GM21528 (cell line): ENCODE measurements around the gene ATP6V0E1.
A peak's percentile ranks its signal among the peaks of the same experiment; 100 is the strongest.
"Not testable (repeated sequence)": the region's sequence is repeated elsewhere in the genome, so short reads cannot be mapped to it uniquely, and the experiment has no call there.

Experiments
- ATAC-seq: cut with Tn5 transposase; IDR thresholded peaks from one replicate; pipeline ENCODE4 v1.9.1; 2021; ENCODE audit warnings: mild to moderate bottlenecking, moderate library complexity; ENCODE audit not compliant: unreplicated experiment, low FRiP score

The ATP6V0E1 gene

DNA sequence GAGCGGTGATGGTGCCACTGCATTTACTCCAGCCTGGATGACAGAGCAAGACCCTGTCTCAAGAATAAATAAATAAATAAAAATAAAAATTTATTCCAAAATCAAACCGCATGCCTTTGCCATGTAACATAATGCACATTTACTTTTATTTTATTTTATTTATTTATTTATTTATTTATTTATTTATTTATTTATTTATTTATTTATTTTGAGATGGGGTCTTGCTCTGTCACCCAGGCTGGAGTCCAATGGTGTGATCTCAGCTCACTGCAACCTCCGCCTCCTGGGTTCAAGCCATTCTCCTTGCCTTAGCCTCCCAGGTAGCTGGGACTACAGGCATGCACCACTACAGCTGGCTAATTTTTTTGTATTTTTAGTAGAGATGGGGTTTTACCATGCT lies 48.5 kb downstream of the ATP6V0E1 start:
- ATAC-seq: not testable (repeated sequence)

DNA sequence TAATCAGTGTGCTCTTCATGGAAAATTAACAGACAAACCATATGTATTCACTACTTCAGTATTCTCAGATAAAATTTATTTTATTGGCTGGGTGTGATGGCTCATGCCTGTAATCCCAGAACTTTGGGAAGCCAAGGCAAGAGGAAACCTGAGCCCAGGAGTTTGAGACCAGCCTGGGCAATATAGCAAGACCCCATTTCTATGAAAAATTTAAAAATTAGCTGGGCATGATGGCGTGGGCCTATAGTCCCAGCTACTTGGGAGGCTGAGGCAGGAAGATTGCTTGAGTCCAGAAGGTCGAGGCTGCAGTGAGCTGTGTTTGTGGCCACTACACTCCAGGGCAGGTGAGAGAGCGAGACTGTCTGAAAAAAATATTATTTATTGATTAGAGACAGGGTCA lies 49.2 kb downstream of the ATP6V0E1 start:
- no peak for ATAC-seq

DNA sequence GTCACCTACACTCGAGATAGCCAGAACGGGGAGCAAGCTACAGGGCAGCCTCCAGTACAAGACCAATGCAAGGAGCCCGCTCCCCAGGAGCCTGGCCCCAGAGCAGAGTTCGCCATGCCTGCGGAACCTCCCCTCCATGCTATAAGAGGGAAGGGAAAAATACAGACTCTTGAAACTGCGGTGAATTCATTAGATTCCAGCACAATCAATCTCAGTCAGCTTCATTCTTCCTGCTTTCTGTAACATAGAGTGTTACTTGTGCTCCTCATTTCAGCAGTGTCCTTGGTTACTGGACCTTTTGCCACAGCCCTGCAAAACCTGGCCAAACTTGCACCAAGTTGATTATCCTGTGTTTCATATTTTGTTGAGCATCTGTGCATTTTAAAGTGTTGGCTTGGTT lies 50.4 kb downstream of the ATP6V0E1 start:
- ATAC-seq: no peak

DNA sequence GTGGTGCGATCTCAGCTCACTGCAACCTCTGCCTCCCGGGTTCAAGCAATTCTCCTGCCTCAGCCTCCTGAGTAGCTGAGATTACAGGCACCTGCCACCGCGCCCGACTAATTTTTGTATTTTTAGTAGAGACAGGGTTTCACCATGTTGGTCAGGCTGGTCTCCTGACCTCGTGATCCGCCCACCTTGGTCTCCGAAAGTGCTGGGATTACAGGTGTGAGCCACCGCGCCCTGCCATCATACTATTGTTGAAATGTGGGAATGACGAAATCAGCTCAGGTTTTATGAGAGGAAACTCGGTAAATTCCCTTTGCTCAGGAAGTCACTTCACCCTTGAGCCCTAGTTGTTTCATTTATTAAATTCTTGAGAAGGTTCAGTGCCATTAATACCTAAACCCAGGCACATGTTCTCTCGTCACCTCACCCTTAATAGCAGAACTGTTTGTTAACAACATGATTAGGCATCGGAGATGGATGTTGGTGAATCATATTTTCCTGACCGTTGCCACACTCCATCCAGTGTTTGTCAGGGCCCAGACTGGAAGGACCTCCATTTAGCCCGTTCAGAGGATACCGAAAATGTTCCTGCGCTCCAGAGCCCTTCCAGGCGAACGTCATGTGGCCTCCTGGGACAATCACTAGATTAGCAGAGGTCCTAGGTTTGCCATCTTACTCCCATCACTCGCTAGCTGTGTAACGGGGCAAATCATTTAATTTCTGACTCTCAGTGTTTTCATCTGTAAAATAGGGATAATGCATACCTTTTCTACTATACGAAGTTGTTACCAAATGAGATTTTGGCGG lies 52.5 kb downstream of the ATP6V0E1 start:
- ATAC-seq: peak; percentile 59

DNA sequence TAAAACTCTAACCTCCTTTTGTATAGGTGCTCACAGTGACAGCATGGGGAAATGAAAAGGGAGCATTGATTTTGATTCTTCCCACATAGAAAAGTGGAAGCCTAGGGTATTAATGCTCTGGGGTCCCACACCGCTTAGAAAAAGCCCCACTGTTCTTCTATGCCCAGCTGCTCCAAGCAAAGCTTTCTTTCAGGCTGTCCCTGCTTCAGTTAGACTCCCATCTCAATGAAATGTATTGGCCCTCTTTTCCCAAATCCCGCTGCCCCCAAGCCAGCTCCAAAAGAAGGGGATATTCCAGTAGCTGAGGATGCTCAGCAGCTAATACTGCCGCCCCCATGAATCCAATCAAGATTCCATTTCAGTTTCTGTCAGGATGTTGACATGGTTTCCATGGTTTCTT lies 55.6 kb downstream of the ATP6V0E1 start:
- ATAC-seq: no peak

DNA sequence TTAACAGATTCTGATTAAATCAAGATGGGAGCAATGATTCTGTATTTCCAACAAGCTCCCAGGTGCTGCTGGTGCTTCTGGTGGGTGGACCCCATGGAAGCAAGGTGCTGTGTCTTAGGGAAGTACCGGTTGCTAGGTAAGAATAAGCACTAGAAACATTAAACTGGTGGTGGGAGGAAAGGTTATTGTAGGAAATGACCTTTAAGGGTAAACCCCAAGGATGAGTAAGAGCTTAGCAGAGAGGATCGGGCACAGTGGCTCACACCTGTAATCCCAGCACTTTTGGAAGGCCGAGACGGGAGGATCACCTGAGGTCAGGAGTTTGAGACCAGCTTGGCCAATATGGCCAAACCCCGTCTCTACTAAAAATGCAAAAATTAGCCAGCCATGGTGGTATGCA lies 56.4 kb downstream of the ATP6V0E1 start:
- no peak for ATAC-seq

DNA sequence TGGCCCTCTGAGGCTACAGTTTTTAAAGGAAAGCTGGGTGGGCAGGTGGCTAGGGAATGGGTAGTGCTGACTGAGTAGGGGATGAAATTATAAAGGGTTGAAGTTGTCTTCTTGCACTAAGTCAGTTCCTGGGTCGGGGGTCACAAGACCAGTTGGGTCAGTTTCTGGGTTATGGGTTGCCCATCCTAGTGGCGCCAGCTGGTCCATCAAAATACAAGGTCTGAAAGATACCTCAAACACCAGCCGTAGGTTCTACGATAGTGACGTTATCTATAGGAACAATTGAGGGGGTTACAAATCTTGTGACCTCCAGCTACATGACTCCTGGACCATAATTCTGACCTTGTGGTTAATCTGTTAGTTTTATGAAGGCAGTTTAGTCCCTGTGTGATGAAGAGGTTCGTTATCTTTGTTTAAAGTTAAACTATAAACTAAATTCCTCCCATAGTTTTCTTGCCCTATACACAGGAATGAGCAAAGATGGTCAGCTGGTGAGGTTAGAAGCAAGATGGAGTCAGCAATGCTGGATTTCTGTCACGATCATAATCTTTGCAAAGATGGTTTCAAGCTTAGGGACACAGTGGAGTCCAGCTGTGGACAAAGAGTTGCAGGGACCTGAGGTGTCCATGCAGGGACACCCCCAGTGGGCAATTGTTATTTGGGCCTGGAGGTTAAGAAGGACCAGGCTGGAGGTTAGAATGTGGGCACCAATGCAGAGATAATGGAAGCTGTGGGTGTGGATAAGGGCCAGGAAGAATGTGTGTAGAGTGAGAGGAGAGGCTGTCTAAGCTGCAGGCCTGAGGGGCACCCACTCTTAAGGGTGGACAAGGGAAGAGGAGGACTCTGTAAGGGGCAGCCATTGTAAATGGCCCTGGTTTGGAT lies 58.6 kb downstream of the ATP6V0E1 start:
- ATAC-seq: no peak

DNA sequence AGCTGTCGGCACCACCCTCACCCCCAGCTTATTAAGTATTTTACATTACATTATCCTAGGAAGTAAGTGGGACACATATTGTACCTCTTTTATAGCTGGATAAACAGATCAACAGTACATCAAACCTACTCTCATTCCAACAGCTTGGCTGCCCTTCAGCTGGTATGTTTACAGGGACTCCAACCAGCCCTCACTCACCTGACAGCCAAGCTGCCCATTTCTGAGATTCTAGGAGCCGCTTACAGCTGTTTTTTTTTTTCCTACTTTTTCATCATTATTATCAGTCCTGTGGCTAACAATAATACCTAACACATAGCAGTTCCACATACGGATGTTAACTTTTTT lies 59.2 kb downstream of the ATP6V0E1 start:
- ATAC-seq: no peak

DNA sequence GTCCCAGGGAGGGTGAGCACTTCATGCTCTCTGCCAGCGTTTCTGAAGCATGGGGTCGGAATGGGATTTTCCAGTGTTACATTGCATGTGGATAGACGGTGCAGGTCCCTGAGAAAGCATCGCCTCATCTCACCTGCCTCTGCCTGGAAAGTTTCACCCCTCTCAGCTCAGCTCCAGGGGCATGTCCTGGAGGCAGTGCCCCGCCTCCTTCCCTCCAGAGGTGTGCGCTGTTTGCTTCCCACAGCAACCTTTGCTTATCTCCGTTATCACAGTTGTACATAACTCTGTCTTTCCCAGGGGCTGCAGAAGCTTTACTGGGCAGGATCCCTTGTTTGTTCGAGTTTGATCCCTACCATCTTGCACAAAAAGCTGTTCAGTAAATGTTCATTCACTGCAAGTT lies 61.9 kb downstream of the ATP6V0E1 start:
- no peak for ATAC-seq

DNA sequence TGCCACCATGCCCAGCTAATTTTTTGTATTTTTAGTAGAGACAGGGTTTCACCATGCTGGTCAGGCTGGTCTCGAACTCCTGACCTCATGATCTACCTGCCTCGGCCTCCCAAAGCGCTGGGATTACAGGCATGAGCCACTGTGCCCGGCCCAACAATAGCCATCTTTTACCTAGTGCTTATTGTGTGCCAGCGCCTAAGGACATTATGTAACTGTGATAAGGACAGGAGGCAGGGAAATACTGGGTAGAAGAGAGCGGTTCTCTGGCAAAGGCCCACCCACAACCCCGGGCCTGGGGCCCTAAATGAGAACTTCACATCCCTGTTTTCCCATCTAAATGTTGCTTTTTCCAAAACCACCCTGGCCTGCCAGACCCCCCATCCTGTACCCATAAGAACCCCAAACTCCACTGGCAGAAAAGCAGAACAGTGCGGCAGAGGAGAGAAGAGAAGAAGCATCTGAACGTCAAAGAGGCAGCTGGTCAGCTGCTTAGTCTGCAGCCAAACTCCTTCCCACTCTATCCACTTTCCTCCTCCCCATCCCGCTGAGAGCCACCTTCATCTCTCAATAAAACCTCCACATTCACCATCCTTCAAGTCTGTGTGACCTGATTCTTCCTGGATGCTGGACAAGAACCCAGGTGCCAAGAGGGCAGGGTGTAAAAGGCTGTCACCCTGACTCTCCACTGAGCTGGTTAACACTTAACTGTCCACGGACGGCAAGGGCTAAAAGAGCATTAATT lies 63.7 kb downstream of the ATP6V0E1 start:
- not testable (repeated sequence) for ATAC-seq

DNA sequence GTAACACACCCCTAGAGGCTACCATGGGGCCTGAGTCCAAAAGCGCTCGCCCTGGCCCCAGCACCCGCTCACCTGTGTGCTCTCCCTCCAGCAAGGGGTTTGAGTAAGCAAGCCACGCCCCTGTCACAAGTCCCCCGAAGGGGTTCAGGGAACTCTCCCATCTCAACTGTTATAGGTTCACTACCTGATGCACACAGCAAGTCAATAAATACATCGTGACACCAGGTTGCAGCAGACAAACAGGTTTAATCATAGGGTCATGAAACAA lies 64.2 kb downstream of the ATP6V0E1 start:
- ATAC-seq: no peak

DNA sequence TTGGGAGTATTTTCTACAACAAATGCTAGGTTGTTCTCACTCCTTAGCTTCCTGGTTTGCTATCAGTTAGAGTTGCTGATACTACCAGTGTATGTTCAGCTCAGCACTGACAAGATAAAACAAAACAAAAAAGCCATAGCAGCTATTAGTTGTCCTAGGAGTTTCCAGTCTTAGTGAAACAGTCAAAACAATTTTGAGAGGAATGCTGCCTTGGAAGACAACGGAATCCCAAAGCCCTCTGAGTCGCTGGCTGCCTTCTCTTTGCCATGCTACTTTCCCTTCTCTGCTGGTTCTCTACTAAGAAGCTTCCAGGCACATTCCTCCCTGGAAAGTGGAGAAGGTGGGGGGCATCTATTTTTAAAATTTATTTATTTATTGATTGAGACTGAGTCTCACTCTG lies 67.2 kb downstream of the ATP6V0E1 start:
- ATAC-seq: no peak

DNA sequence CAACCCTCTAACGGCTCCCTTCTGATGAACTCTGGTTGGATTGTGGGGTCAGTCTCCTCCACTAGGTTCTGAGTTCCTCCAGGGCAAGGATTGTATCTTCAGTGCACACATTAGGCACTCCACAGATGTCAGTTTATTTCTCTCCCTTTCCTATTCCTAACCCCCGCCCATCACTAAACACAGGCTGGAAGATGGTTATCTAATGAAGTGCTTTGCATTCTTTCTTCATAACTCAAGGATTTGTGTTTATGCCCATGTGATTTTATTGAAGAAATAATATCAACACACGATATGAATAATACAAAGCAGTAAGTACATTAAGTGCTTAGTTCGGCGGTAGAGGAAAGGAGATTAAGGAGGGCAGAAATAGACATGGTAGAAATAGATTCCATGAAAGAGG lies 68.2 kb downstream of the ATP6V0E1 start:
- no peak for ATAC-seq

DNA sequence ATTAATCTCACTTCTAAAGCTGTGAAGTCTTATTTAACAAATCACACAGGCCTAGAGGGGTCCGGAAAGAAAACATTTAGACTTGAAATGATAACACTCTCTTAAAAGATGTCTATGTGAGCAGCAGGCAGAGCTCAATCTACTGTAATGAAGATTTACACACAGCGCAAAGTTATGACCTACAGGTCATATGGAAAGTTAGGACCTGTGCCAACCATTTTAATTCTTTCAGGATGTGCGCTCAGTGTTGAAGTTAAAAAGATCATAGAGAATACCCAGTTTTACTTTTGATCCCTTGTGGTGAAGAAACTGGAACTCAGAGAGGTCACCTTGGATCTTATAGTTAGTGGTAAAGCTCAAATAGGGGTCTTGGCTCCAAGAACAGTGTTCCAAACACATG lies 69.5 kb downstream of the ATP6V0E1 start:
- no peak for ATAC-seq

DNA sequence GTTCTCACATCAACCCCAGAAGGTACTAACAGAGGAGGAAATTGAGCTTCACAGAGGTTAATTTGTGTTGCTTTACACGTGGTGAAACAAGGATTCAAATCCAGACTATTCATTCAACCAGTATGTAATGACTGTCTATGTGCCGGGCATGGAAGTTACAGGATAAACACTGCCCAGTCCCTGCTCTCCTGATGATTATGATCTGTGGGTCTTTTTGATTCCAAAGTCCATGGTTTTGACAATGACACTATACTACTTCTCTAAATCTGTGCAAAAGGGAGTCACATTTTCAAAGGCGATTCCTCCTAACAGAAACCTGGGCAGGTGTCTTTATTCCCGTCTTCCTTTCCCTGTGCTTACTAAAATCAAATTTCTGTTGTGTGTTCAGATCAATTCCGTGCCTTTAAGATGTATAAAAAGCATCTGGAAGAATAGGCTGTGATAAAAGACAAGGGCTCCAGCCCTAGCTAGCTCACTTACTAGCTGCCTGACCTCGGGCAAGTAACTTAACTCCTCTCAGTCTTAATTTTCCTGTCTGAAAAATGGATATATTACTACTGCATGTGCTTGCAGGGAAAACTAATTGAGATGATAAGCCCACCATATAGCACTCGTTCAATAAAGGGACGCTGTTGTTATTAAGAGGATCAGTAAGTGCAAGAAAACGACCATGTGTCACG lies 71.6 kb downstream of the ATP6V0E1 start:
- ATAC-seq: no peak

DNA sequence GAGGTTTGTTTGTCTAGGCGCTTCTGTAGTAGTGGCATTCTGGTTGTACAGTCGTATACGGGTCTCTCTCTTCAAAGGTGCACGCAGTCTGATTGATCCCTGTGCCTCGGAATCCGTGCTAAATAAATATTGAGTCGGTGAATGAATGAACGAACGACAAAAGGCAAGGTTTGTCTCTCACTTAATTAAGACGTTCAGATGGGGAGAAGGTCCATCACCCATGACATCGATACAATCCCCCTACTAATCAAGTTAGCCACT lies 72.1 kb downstream of the ATP6V0E1 start:
- peak; percentile 5 for ATAC-seq

DNA sequence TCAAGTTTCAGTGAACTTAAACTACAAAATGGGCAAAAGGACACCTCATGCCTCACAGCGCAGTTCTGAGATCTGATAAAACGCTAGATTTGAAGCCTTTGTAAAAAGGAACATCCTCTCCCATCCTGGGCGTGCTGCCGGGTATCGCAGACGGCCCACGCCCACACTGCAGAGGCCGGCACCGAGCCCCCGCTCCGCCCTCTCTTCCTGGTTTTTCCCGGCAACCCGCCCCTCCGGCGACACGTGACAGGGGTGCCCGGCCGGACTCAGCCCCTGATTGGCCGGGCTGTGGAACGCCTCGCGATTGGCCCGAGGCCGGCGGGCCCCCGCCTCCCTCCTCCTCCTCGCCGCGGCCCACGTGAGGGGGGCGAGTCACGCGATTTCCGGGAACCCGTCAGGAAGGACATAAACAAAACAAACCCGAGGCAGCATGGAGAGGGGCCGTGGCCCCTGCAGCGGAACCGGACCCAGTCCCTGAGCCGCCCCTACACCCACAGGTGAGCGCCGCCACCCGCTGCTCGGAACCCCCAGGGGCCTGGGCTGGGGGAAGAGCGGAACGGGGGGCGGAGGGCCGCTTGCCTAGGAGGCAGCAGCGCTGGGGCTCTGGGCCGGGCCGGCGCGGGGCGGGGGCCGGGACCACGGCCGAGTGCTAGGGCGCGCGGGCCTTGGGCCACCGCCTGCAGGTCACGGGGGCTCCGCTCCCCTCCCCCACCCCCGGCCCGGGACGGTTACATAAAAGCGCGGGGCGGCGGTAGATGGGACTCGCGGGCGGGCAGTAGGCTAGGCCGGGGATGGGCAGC lies 72.6 kb downstream of the ATP6V0E1 start, which contains the start of gene CREBRF:
CREBRF (plus strand) TSS at position 370 of the 800 bp plus-strand sequence. CDS start 24,424 bp downstream, outside the sequence.
- ATAC-seq: peak; percentile 66

DNA sequence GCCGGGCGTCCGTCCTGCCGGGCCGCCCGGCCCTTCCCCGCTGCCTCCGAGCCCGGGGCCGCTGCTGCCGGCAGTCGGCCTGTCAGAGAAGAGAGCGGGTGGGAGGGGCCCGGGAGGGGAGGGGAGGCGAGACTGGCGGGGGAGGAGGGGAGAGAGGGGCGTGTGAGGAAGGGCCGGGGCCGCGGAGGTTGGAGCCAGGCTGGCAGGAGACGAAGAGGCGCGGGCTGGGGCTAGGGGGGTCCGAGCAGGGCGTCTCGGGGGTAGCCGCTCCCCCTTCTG lies 73.2 kb downstream of the ATP6V0E1 start:
- peak; percentile 36 for ATAC-seq

DNA sequence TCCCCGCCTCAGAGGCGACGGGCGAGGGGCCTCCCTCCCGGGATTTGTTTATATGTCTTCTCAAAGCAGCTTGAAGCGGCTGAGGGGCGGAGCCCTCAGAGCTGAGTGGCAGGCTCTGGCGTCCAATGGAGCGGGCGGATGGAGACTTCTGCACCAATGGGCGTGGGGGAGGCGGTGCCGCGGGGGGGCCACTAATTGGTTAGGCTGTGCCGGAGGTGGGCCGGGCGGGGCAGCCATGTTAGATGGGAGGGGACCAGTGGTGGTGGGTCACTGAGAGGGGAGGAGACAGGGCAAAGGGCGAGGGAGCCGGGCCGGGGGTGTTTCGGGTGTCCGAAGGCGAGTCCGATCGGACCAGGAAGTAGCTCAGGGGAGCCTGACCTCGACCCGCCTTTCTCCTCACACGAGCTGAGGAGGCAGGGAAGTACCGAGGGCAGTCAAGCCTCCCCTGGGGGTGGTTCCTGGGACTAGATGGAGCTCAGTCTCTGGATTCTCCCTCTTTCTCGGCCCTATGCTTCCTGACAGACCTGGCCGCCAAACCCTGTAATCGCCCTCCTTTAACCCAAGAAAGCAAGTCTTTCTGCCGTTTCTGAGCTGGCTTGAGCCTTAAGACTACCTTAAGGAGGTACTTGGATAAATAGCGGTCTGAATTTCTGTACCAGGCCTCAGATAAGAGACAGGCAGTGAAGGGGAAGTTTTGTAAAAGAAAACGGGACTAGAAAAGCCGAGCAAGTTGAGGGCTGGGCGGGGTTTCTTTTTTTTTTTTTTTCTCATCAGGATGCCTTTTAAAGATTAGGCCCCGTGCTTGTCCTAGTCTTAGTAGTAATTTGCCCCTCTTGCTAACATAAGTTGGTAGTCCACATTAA lies 73.7 kb downstream of the ATP6V0E1 start:
- ATAC-seq: peak; percentile 76
